Stimulated activated CD8-positive, alpha-beta memory T cell treated with anti-CD3 and anti-CD28 coated beads, Interleukin-2, amount 100 ng/mL, for 48 hours (primary cell): ENCODE data around the gene BLACAT1.
"Not testable (repeated sequence)": the region's sequence is repeated elsewhere in the genome, so short reads cannot be mapped to it uniquely, and the experiment has no call there.

Source experiments
- DNase-seq, 2 donors: peaks; one replicate each; pipeline ENCODE4 v3.0.0-alpha.2; 2020; ENCODE audit warnings: low read depth in 2 of 2

The BLACAT1 gene

GRCh38 chr1:205484985-205485967, 29.4 kb upstream of the BLACAT1 start:
- peak in 1 of 2 donors; percentile 26 for DNase-seq

- no peak for DNase-seq
Measured at GRCh38 chr1:205483372-205483771, 27.5 kb upstream of the BLACAT1 start.

GRCh38 chr1:205482587-205482986, 26.7 kb upstream of the BLACAT1 start:
- DNase-seq, result not testable (repeated sequence)

GRCh38 chr1:205481629-205482151, 25.8 kb upstream of the BLACAT1 start:
- no peak for DNase-seq

GRCh38 chr1:205481218-205481617, 25.4 kb upstream of the BLACAT1 start:
- no peak for DNase-seq

GRCh38 chr1:205480349-205480985, 24.6 kb upstream of the BLACAT1 start:
- DNase-seq, result peak; percentile 51 to 63

- not testable (repeated sequence) for DNase-seq
Measured at GRCh38 chr1:205478985-205479384, 23.1 kb upstream of the BLACAT1 start.

- DNase-seq, result no peak
Measured at GRCh38 chr1:205477759-205478247, 22.0 kb upstream of the BLACAT1 start.

- no peak for DNase-seq
Measured at GRCh38 chr1:205477121-205477758, 21.4 kb upstream of the BLACAT1 start.

- no peak for DNase-seq
Measured at GRCh38 chr1:205476648-205477047, 20.8 kb upstream of the BLACAT1 start.

- no peak for DNase-seq
Measured at GRCh38 chr1:205475855-205476254, 20.0 kb upstream of the BLACAT1 start.

GRCh38 chr1:205474571-205474970, 18.7 kb upstream of the BLACAT1 start:
- no peak for DNase-seq

GRCh38 chr1:205473966-205474365, 18.1 kb upstream of the BLACAT1 start:
- no peak for DNase-seq

GRCh38 chr1:205473475-205473874, 17.6 kb upstream of the BLACAT1 start:
- DNase-seq, result no peak

GRCh38 chr1:205472737-205473441, 17.0 kb upstream of the BLACAT1 start:
- DNase-seq, result no peak

- no peak for DNase-seq
Measured at GRCh38 chr1:205470131-205470530, 14.3 kb upstream of the BLACAT1 start.

GRCh38 chr1:205466595-205467220, 10.9 kb upstream of the BLACAT1 start:
- no peak for DNase-seq

GRCh38 chr1:205465392-205465791, 9.5 kb upstream of the BLACAT1 start:
- DNase-seq, result no peak

GRCh38 chr1:205458777-205459566, 3.1 kb upstream of the BLACAT1 start:
- DNase-seq, result no peak
